Activated CD4-positive, CD25-positive, alpha-beta regulatory T cell treated with anti-CD3 and anti-CD28 coated beads, Interleukin-2, amount 50 U/mL, for 24 hours (primary cell): ENCODE results near the gene GPS1.

Experiments
- ATAC-seq, 2 donors: fragments of 150-1000 bp; cut with Tn5 transposase; one replicate each; pipeline ENCODE4 v1.10.0; 2021; ENCODE audit warnings: mild to moderate bottlenecking in 1 of 2, moderate library complexity in 1 of 2

Gene GPS1

GRCh38 chr17:82080048-82080788, 28.5 kb downstream of the GPS1 start:
- ATAC-seq, result no peak

- no peak for ATAC-seq
Measured at GRCh38 chr17:82080789-82081464, 29.2 kb downstream of the GPS1 start.

DNA sequence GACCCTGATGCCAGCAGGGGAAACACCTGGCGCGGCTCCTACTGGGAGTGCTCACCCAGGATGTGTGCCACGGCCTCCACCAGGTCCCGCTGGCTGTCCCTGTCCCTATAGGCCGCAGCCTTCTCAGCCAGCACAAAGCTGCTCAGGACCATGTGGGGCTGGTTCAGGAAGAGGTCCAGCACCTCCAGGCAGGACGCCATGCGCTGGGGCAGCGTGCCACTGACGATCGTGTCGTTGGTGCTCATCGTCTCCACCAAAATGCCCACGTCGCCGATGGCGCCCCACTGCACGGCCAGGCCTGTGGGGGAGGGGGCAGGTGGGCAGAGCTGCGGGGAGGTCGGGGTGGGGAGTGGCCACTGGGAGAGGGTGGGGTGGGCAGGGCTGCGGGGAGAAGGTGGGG, 29.8 kb downstream of the GPS1 start:
- no peak for ATAC-seq

DNA sequence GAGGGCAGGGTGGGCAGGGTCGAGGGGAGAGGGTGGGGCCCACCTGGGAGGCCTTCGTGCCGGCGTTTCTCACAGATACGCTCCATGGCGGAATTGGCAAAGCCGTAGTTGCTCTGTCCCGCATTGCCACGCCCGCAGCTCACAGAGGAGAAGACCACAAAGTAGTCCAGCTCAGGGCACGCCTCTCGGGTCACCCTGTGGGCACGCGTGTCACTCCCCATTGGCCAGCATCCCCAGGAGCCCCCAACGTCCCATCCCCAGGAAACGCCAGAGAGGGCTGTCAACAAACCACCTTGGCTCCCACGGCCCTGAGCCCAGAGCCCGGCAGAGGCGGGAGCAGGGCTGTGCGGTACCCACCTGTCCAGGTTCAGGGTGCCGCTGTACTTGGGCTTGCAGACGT, 30.3 kb downstream of the GPS1 start:
- ATAC-seq, result no peak

DNA sequence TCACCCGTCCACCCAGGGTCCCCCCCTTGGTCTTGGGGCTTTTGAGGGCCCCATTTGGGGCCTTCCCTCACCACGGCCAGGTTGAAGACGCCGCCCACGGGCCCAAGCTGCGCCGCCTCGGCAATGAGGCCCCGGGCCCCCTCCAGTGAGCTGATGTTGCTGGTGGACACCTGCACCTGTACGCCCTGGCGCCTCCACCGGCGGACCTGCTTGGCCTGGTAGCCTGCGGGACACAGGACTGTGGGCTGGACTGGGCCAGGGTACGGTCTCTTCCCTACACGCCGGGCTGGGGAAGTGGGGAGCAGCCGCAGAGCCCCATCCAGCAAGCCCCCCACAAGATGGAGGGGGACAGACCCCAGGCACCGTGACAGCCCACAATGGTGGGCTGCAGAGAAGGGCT, 30.8 kb downstream of the GPS1 start:
- ATAC-seq, result no peak

GRCh38 chr17:82083009-82083408, 31.3 kb downstream of the GPS1 start:
- ATAC-seq, result no peak

DNA sequence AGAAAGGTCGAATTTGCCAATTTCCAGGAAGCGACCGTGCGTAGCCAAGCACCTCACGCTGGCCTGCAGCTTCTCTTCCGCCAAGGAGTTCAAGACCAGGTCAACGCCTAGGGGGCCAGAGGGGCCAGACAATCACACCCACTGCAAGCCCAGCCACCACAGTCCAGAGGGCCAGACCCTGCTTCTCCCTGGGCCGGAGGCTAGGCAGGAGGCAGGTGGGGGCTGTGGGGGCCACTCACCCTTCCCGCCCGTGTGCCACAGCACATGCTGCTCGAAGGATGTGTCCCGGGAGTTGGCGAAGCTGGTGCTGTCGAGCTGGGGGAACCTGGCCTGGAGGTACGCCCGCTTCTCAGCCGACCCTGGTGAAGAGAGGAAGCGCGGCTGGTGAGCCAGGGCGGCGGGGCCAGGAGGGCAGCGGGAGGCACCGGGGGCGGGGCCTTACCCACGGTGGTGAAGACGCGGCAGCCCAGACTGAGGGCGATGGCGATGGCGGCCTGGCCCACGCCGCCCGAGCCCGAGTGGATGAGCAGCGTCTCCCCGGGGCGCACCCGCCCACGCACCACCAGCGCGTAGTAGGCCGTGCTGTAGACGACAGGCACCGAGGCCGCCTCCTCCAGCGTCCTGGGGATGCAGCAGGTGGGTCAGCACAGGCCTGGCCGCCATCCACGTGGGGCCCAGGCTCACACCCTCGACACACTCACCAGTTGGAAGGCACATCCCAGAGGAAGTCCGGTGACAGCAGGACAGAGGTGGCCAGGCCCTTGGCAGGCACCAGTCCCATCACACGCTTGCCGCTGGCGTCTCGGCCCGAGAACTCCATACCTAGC, 32.0 kb downstream of the GPS1 start:
- ATAC-seq, result no peak

DNA sequence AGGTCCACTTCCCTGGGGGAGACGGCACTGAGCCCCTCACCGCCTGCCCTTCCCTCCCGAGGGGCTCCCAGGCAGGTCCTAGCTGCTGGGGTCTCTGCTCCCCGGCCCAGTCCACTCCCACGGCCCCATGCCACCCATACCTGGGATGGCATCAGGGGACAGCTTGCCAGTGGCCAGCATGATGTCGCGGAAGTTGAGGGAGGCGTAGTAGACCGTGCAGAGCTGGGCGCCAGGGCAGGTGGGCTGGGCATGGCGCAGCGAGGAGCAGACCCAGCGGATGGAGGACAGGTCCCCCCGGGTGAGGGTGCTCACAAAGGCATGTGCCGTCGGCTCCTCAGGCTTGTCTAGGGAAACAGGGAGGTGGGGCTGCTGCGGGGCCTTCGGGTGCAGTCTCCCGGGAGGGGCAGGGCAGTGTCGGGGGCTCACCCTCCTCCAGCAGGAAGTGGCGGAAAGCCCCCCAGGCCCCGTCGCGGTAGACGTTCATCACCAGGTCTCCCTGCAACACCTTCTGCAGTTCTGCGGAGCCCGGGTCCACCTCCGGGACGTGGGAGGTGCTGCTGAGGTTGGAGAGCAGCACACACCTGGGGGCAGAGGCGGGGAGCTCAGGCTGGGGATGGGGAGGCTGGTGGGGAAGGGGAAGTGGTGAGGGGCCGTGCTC, 32.8 kb downstream of the GPS1 start:
- no peak for ATAC-seq

GRCh38 chr17:82085031-82085861, 33.5 kb downstream of the GPS1 start:
- no peak for ATAC-seq

GRCh38 chr17:82085931-82086764, 34.5 kb downstream of the GPS1 start:
- ATAC-seq, result no peak

DNA sequence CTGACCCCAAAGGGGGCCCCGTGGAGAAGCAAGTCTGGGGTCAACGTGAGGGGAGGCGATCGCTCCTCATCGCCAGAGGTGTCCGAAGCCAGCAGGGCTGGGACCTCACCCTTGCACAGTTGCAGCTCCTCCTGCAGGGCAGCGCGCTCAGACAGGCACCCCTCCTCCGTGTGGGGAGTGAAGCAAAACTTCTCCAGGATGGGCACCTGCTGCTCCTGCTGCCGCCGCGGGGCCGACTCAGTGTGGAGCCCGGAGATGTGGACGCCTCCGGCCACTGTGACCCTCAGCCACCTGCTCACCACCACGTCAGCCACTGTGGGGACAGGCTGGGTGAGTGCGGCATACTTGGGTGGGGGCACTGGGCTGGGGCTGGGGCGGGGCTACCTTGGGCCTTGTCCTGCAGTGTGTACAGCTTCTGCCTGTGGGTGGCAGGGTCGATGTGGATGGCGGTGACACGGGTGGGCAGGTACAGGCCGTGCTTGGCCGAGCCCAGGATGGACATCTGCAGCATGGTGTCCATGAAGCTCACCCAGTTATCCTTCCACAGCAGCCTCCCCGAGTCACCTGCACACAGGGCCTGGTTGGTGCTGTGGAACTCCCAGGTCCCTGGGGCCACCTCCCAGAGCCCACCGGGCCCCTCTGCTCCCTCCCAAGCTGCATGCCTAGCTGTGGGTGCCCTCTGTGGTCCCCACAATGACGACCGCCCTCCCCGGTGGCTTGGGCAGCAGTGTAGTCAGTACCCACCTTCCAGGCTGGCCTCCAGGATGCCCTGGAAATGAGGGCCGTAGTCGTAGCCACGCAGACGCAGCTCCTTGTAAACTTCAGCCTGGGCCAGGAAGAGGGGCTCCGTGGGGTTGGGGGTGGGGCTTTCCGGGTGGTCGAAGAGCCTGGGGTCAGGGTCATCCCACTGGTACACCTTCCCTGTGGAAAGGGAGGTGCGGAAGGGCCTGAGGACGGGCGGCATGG, 35.5 kb downstream of the GPS1 start:
- ATAC-seq, result no peak

- ATAC-seq, result no peak
Measured at GRCh38 chr17:82087961-82088837, 36.5 kb downstream of the GPS1 start.

DNA sequence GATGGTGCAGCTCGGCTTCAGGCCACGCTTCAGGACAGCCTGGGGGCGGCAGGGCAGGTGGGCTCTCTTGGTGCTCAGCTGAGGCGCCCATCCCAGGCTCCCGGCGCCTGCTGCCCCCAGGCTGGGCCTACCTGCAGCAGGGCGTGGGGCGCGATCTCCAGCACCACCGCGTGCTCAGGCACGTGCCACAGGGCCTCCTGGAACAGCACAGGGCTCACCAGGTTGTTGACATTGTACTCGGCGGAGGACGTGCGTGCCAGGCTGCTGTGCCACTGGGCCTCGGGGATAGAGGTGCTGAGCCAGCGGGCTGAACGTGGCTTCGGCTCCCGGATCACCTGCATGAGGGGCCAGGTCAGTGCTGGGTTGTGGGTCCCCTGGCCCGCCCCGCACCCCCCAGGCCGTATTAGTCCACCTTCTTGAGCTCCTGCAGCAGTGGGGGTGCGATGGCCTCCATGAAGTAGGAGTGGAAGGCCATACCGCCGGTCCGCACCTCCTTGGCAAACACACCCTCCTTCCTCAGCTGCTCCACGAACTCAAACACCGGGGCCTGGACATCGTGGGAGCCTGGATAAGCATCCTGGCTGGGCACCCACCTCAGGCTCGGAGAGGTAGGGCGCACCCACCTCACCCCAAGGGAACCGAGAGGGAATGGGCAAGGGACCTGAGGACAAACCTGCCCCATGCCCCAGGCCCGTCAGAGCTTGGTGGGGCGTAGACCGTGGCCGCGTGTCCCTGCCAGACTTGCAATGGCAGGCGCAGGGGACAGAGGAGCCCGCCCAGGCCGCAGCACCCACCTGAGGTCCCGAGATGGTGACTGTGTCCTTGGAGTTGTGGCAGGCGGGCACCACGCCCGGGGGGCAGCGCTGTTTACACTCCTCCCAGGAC, 37.4 kb downstream of the GPS1 start:
- ATAC-seq, result no peak

- no peak for ATAC-seq
Measured at GRCh38 chr17:82089723-82090548, 38.2 kb downstream of the GPS1 start.

- no peak for ATAC-seq
Measured at GRCh38 chr17:82090549-82091263, 39.0 kb downstream of the GPS1 start.
